AG09319 (cell line): ENCODE data around the gene PYCARD.
"Not testable (repeated sequence)": the region's sequence is repeated elsewhere in the genome, so short reads cannot be mapped to it uniquely, and the experiment has no call there.

Experiments
- DNase-seq: peaks from one replicate; pipeline ENCODE4 v3.0.0-alpha.2; 2010; ENCODE audit warnings: low read depth; ENCODE audit errors: extremely low read depth
- CTCF ChIP-seq: IDR thresholded peaks from 2 replicates; pipeline ENCODE4 v1.5.1; 2011; ENCODE audit warnings: low read depth, mild to moderate bottlenecking, inconsistent platforms, low read length, moderate library complexity

PYCARD gene

GRCh38 chr16:31199430-31200041, 3.0 kb downstream of the PYCARD start:
- no peak for DNase-seq
- no peak for TF ChIP-seq CTCF

DNA sequence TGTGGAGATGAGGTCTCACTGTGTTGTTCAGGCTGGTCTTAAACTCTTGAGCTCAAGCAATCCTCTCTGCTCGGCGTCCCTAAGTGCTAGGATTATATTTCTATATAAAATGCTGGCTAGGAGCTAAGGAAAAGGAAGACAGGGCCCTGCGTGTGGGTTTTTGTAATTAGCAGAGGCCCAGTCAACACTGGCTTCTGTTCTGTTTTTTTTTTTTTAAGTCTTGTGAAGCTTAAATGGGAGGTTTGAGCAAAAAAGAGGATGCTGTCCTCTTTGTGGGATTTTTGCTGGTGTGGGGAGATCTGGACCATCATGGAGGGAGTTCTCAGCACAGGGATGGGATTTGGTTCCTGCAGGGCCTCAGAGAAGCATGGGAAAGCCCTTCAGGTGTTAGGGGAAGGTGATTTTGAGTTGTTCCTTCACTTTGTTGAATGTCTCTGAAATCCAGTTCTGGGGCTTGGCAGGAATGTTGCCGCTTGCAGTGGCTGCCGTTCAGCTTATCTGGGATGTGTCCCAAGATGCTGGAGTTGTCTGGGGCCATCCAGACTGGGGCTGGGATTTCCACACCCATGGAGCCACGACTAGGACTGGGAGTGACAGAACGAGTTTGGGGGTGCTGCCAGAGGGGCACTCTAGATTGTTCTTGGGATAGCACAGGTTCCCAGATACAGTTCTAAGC, 4.2 kb downstream of the PYCARD start:
- no peak for TF ChIP-seq CTCF
- no peak for DNase-seq

DNA sequence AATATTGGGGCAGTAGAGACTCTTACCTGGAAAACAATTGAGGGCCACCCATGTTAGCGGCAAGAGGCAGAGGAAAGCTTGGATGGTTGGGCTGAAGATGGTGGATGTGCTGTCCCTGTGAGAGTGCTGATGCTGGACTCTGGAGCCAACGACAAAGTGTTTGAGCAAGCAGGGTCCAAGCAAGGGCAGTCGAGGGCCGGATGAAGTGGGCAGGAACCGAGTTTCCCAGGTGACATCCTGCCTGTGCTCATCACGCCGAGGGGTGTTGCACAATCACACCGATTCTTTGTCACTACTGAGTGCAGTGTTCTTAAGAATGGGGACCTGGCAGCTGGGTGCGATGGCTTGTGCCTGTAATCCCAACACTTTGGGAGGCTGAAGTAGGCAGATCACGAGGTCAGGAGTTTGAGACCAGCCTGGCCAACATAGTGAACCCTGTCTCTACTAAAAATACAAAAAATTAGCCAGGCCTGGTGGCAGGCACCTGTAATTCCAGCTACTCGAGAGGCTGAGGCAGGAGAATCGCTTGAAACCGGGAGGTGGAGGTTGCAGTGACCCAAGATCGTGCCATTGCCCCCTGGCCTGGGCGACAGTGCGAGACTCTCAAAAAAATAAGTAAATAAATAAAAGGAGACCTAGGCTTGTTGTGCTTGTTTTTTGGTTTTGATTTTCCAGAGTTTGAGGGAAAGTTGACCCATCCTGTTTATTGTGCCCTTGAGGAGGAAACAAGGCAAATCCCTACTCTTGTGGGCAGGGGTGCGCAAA, 6.1 kb downstream of the PYCARD start:
- no peak for TF ChIP-seq CTCF
- no peak for DNase-seq

GRCh38 chr16:31195861-31196260, 6.7 kb downstream of the PYCARD start:
- not testable (repeated sequence) for DNase-seq

GRCh38 chr16:31194898-31195297, 7.7 kb downstream of the PYCARD start:
- DNase-seq: no peak
- TF ChIP-seq CTCF: no peak

DNA sequence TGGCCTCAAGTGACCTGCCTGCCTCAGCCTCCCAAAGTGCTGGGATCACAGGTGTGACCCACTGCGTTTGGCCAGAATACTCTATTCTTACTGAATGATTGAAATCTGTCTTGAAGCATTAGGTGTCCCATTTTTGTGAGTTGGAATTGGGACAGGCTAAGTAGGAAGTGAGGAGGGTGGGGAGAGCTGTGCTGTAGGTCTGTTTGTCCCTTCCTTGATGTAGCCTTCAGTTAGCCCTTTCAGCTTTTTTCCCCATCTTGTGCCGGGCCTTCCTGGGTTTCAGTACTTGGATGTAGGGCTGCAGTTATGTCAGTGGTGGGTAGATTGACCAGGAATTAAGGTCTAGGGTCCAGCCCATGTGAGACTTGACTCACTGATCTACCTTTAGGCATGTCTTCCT, 8.7 kb downstream of the PYCARD start:
- no peak for DNase-seq
- no peak for TF ChIP-seq CTCF

- no peak for DNase-seq
- no peak for TF ChIP-seq CTCF
These were observed 9.5 kb downstream of the PYCARD start for GRCh38 chr16:31192856-31193642.
